Tibial nerve (tissue), 4 donors: ENCODE data around the gene PGBD5.

Source experiments
- CTCF ChIP-seq, 5 experiments: fragments of 200-600 bp in 3 of 5; fragments of 450-650 bp in 2 of 5; sonication (generic) in 3 of 5; IDR thresholded peaks; one replicate each; pipeline ENCODE4 v1.5.1; 2016 to 2019; ENCODE audit warnings: antibody characterized with exemption in 5 of 5, mild to moderate bottlenecking in 3 of 5, moderate library complexity in 2 of 5
- EP300 ChIP-seq, 2 donors: sonication (generic); formaldehyde crosslinking; IDR thresholded peaks; one replicate each; pipeline ENCODE4 v1.6.1; 2017; ENCODE audit warnings: antibody characterized with exemption in 2 of 2, mild to moderate bottlenecking in 1 of 2

GRCh38 chr1:230328342-230329015 is 97.7 kb downstream of the PGBD5 start:
- TF ChIP-seq EP300 (IDR thresholded peaks at IDR 0.05) (no peak), CTCF (IDR thresholded peaks at IDR 0.05) (no peak)
